Heart right ventricle (tissue), 16 donors: Measurements from ENCODE around the gene IGF2BP1. TPM values are rescaled to one million over a fixed set of nuclear protein-coding genes. Genes with fewer than 3 reads are reported as not detected.
"Not testable (repeated sequence)": the region's sequence is repeated elsewhere in the genome, so short reads cannot be mapped to it uniquely, and the experiment has no call there.

Experiments used
- ATAC-seq, 8 donors: fragments of 200-7000 bp; cut with Tn5 transposase; one replicate each; pipeline ENCODE4 v1.9.1; 2020; ENCODE audit warnings: mild to moderate bottlenecking in 8 of 8, moderate library complexity in 8 of 8, moderate number of reproducible peaks in 1 of 8
- DNase-seq, 2 donors: peaks; one replicate each; pipeline ENCODE4 v3.0.0-alpha.2; 2020
- H3K27ac ChIP-seq, 10 donors: fragments of 200-600 bp; sonication (generic) in 2 of 10; one replicate each; pipeline versions ENCODE4 v1.5.0 to v1.8.0; 2020 to 2022; ENCODE audit warnings: mild to moderate bottlenecking in 3 of 10
- H3K27me3 ChIP-seq, 7 donors: fragments of 200-600 bp; one replicate each; pipeline ENCODE4 v1.8.0; 2021 to 2022; ENCODE audit warnings: mild to moderate bottlenecking in 2 of 7
- H3K36me3 ChIP-seq, 9 donors: fragments of 200-600 bp; sonication (generic) in 1 of 9; one replicate each; pipeline versions ENCODE4 v1.5.0 to v1.8.0; 2020 to 2022; ENCODE audit warnings: mild to moderate bottlenecking in 2 of 9
- H3K4me1 ChIP-seq, 9 donors: fragments of 200-600 bp; sonication (generic) in 1 of 9; one replicate each; pipeline versions ENCODE4 v1.5.0 to v1.8.0; 2020 to 2022; ENCODE audit warnings: mild to moderate bottlenecking in 4 of 9
- H3K4me3 ChIP-seq, 10 donors: fragments of 200-600 bp; sonication (generic) in 2 of 10; one replicate each; pipeline versions ENCODE4 v1.5.0 to v1.8.0; 2020 to 2022; ENCODE audit warnings: mild to moderate bottlenecking in 7 of 10, moderate library complexity in 2 of 10
- H3K9me3 ChIP-seq, 11 donors: fragments of 200-600 bp in 10 of 11; sonication (generic) in 2 of 11; one replicate each; pipeline versions ENCODE4 v1.5.0 to v1.8.0; 2013 to 2022; ENCODE audit warnings: mild to moderate bottlenecking in 2 of 11, control low read depth in 1 of 11, moderate library complexity in 1 of 11
- WGBS, 2 donors: extraction: QIAGEN DNeasy Blood & Tissue Kit; methylation state at CpG; one replicate each; pipeline ENCODE4 v1.1.7; 2013; ENCODE audit warnings: inconsistent platforms in 1 of 2; 5-methylcytosine and 5-hydroxymethylcytosine counted together
- intact Hi-C, 10 donors: fragments of 100-400 bp; cut with DNase I; formaldehyde crosslinking; loops; one replicate each; pipeline versions ENCODE4 v1.11.1 to v1.14.2; 2022
- polyA plus RNA-seq, 2 donors: library from polyadenylated mRNA; stranded (reverse); fragments of 200-250 nt; gene quantifications; one replicate each; pipeline ENCODE4 v1.2.3, GENCODE V29; 2013
- total RNA-seq, 10 donors: library from RNA; stranded (reverse); fragmentation: NEBNext Ultra II Directional in 3 of 10; extraction: Animal tissue kit (Norgen Biotek cat#: 25700) in 3 of 10; gene quantifications; one replicate each; pipeline versions ENCODE4 v1.2.1 to v1.2.4, GENCODE V29; 2021 to 2023
- TF ChIP-seq, protein P1 (sequence below), 9 donors: fragments of 200-600 bp; sonication (generic) in 2 of 9; IDR thresholded peaks; one replicate each; pipeline versions ENCODE4 v1.5.0 to v1.8.0; 2021 to 2022; ENCODE audit warnings: antibody characterized with exemption in 9 of 9, mild to moderate bottlenecking in 5 of 9, moderate library complexity in 1 of 9
- donor health status: Arrhythmogenic right ventricular cardiomyopathy.
- donor health status: ischemic (EF 13 %, LVEDD 7.1; RV severe dilation, severe dysfunction).
- donor health status: healthy with polysubstance abuse.
- donor health status: DM: no; HTN: yes; CAD: no.
- donor health status: DM: no; HTN: no; CAD: no.
- donor health status: ischemic (EF 25% LVEDD 6.9; RV normal size, moderate dysfunction).
- donor health status: ischemic (EF 25% LVEDD 5.7; RV mildly dilated, moderate dysfunction).
- donor health status: healthy.
- donor health status: DM: yes; HTN: yes; CAD: no.
- donor health status: Ischemic cardiomyopathy.
- donor health status: ischemic (EF 35%, LVEDD 5.7; RV mildly dilated, moderate dysfunction).
- donor health status: nonischemic (EF 11% LVEDD 7.7; RV severe dilation, severe dysfunction).
- donor health status: DM: yes; HTN: yes; CAD: no.
- donor health status: PGD.
- donor health status: ischemic (EF 29% LVEDD 5.4; RV normal size, mild dysfunction).
- donor health status: nonischemic (EF 23%, LVEDD 6.1; RV moderate dilation, normal function).

The IGF2BP1 gene
- total and polyA plus RNA-seq, 12 donors = 0.01 TPM; not detected in 11

DNA sequence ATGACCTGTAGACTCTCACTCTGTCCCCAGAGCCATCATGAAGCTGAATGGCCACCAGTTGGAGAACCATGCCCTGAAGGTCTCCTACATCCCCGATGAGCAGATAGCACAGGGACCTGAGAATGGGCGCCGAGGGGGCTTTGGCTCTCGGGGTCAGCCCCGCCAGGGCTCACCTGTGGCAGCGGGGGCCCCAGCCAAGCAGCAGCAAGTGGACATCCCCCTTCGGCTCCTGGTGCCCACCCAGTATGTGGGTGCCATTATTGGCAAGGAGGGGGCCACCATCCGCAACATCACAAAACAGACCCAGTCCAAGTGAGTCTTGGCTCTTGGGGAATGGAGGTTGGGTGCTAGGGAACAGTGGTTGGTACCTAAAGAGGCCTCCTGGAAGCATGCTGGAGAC is 41.0 kb downstream of the IGF2BP1 start:
- DNase-seq (no peak), ATAC-seq (no peak)
- no peak overlapping the region for H3K27ac ChIP-seq
- no peaks in the 10 kb centered on the region for H3K4me1 ChIP-seq
- no peaks in the 10 kb centered on the region for H3K36me3 ChIP-seq
- no peaks in the 10 kb centered on the region for H3K9me3 ChIP-seq
- TF ChIP-seq, protein P1, sequence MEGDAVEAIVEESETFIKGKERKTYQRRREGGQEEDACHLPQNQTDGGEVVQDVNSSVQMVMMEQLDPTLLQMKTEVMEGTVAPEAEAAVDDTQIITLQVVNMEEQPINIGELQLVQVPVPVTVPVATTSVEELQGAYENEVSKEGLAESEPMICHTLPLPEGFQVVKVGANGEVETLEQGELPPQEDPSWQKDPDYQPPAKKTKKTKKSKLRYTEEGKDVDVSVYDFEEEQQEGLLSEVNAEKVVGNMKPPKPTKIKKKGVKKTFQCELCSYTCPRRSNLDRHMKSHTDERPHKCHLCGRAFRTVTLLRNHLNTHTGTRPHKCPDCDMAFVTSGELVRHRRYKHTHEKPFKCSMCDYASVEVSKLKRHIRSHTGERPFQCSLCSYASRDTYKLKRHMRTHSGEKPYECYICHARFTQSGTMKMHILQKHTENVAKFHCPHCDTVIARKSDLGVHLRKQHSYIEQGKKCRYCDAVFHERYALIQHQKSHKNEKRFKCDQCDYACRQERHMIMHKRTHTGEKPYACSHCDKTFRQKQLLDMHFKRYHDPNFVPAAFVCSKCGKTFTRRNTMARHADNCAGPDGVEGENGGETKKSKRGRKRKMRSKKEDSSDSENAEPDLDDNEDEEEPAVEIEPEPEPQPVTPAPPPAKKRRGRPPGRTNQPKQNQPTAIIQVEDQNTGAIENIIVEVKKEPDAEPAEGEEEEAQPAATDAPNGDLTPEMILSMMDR (IDR thresholded peaks at IDR 0.05) = no peak
- intact Hi-C loops = loop anchor here in 8 of 10 donors (5.0 to 10.0 kb wide), 7 partner anchors 83 to 363 kb away; partner anchors contain the start of genes ATP5MC1 (in 1 of the 8) and TTLL6 (in 1 of the 8)
- H3K27me3 ChIP-seq = peaks cover 0 to 73% (median 36%) of the 10 kb centered on the region in 7 donors
- 95 to 96% methylated on average over 8 of the region's 8 CpGs for WGBS, 2 donors
- no peak overlapping the region for H3K4me3 ChIP-seq

DNA sequence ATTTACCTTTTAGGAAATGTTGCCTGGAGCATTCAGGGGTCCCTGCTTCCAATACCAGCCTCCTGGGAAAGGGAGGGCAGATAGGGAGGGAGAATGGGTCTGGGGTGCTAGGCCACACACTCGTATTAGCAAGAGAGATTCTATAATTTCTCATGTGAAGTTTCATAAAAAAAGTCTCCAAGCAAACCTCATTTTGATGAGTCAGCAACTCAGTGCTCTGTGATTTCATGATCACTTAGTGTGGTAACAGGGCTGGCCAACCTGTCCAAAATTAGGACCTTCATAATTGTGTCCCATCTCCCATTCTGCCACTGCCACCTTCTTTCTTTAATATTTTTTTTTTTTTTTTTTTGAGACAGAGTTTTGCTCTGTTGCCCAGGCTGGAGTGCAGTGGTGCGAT is 41.4 kb downstream of the IGF2BP1 start:
- no peaks in the 10 kb centered on the region for H3K36me3 ChIP-seq
- no peaks in the 10 kb centered on the region for H3K9me3 ChIP-seq
- TF ChIP-seq, protein P1 (IDR thresholded peaks at IDR 0.05) = no peak
- intact Hi-C loops = loop anchor here in 8 of 10 donors (5.0 to 10.0 kb wide), 7 partner anchors 84 to 364 kb away; partner anchors contain the start of genes ATP5MC1 (in 1 of the 8) and TTLL6 (in 1 of the 8)
- no peaks in the 10 kb centered on the region for H3K4me1 ChIP-seq
- H3K27ac ChIP-seq = no peak overlapping the region
- no peak overlapping the region for H3K4me3 ChIP-seq
- DNase-seq (no peak), ATAC-seq (no peak)
- 72 to 76% methylated on average over 1 of the region's 2 CpGs for WGBS, 2 donors
- peaks cover 0 to 75% (median 36%) of the 10 kb centered on the region in 7 donors for H3K27me3 ChIP-seq

DNA sequence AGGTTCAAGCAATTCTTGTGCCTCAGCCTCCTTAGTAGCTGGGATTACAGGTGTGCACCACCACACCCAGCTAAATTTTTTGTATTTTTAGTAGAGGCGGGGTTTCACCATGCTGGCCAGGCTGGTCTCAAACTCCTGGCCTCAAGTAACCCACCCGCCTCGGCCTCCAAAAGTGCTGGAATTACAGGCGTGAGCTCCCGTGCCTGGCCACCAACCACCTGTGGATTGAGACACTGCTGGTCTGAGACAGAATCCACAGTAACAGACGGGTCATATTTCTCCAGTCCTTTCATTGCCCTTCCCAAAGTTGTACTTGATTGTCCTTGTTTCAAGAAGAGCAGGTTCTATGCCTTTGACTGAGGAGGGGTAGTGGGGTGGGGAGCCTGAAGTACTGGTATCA is 42.3 kb downstream of the IGF2BP1 start:
- not testable (repeated sequence) for ATAC-seq, H3K4me3 ChIP-seq, H3K36me3 ChIP-seq, H3K4me1 ChIP-seq, H3K27ac ChIP-seq, DNase-seq, H3K9me3 ChIP-seq
- 92 to 93% methylated on average over 6 of the region's 6 CpGs for WGBS, 2 donors
- intact Hi-C loops = loop anchor here in 8 of 10 donors (5.0 to 10.0 kb wide), 7 partner anchors 85 to 365 kb away; partner anchors contain the start of genes ATP5MC1 (in 1 of the 8) and TTLL6 (in 1 of the 8)
- H3K27me3 ChIP-seq = peaks cover 0 to 74% (median 33%) of the 10 kb centered on the region in 7 donors

DNA sequence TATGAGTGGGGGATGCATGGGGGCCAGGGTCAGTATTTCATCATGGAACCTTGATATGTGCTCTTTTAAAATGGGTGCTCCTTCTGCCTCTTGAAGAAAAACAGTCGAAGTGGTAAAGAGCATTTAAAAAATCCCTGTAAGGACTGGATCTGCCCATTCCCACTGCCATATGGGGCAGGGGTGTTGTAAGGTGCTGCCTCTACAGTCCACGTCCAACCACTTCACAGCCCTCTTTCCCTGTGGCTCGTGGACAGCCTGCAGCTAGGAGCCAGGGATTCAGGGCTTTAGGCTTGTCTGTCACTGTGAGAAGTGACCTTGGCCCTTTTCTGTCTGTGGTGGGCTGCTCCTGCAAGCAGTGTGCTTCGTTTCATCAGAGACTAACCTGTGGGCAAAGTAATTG is 44.3 kb downstream of the IGF2BP1 start:
- WGBS, 2 donors = 84 to 92% methylated on average over 4 of the region's 4 CpGs
- ATAC-seq (no peak), DNase-seq (no peak)
- Histone ChIP-seq H3K27ac (no peak overlapping the region), H3K27me3 (peaks cover 0 to 61% (median 23%) of the 10 kb centered on the region in 7 donors), H3K36me3 (no peaks in the 10 kb centered on the region), H3K9me3 (no peaks in the 10 kb centered on the region), H3K4me3 (no peak overlapping the region), H3K4me1 (no peaks in the 10 kb centered on the region)
- intact Hi-C loops = loop anchor here in 1 of 10 donors (10.0 kb wide), 1 partner anchor 367 kb away; no protein-coding TSS in a partner anchor
- TF ChIP-seq, protein P1 (IDR thresholded peaks at IDR 0.05) = no peak

DNA sequence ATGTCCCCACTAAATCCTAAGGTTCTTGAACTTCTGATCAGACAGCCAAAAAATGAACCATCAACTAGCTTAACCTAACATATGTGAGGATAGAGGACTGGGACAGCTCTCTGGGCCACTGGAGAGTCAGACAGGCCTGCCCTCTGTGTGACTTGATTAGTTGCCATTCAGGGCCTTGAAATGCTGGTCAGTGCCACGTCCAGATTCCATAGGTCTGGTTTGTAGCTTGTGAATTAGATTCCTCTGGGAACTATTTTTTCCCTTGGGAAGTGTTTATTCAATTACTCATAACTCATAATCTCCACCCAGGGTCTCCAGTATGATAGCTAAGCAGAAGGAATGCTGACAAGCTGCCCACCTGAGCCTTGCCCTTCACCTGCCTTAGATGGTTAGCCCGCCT is 48.2 kb downstream of the IGF2BP1 start:
- TF ChIP-seq, protein P1 (IDR thresholded peaks at IDR 0.05) = no peak
- Histone ChIP-seq H3K9me3 (no peaks in the 10 kb centered on the region), H3K27me3 (peaks cover 0 to 47% (median 17%) of the 10 kb centered on the region in 7 donors), H3K4me3 (no peak overlapping the region), H3K27ac (no peak overlapping the region), H3K4me1 (no peaks in the 10 kb centered on the region), H3K36me3 (no peaks in the 10 kb centered on the region)
- 78 to 81% methylated on average over 2 of the region's 2 CpGs for WGBS, 2 donors
- intact Hi-C loops = loop anchor here in 1 of 10 donors (10.0 kb wide), 1 partner anchor 371 kb away; no protein-coding TSS in a partner anchor
- no peak for ATAC-seq
- no peak for DNase-seq
